IPS-15b (cell line): ENCODE measurements around the gene ATG101.

Experiments
- H3K27me3 ChIP-seq: one replicate; pipeline ENCODE4 v1.6.1; 2013; ENCODE audit warnings: low read length; ENCODE audit not compliant: control insufficient read depth, insufficient read depth
- H3K36me3 ChIP-seq: one replicate; pipeline ENCODE4 v1.6.1; 2013; ENCODE audit warnings: low read length; ENCODE audit not compliant: control insufficient read depth, insufficient read depth
- H3K4me1 ChIP-seq: one replicate; pipeline ENCODE4 v1.6.1; 2013; ENCODE audit warnings: mild to moderate bottlenecking, low read length; ENCODE audit not compliant: control insufficient read depth, insufficient read depth
- H3K4me3 ChIP-seq: one replicate; pipeline ENCODE4 v1.5.1; 2013; ENCODE audit warnings: low read depth, low read length
- H3K9ac ChIP-seq: one replicate; pipeline ENCODE4 v1.6.1; 2013; ENCODE audit warnings: low read depth, mild to moderate bottlenecking, low read length
- H3K9me3 ChIP-seq: one replicate; pipeline ENCODE4 v1.6.1; 2013; ENCODE audit warnings: mild to moderate bottlenecking, low read length; ENCODE audit not compliant: control insufficient read depth, insufficient read depth

Gene ATG101

DNA sequence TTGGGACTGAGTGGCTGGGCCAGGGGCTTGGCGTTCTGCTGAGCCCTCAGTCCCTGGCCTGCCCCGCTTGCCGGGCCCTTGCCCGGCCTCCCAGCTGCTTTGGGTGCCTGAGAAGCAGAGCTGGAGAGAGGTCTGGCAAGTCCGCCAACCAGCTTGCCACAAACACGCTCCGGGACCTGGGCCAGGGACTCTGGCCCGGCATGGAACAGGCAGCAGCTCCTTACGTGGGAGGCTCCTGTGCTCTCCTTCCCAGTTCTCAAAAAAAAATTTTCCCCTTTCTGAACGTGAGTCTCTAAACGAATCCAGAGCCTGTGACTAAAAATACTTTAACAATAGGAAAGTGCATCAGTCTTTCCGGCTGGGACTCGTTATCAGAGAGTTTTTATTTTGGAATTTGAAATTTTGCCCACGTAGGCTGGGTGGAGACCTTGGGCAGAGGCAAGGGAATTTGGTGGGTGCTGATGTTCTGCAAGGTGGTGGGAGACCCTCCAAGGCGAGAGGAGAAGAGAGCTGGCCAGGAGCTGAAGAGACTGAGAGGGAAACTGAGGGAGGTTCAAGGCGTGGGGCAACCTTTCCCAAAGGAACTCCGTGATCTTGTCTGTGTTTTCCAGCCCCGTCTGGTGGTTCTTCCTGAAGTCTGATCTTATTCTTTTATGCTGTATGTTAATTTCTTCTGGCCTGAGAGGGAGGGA lies 25.3 kb upstream of the ATG101 start:
- H3K4me1 ChIP-seq = peaks cover 3% of the 10 kb centered on the region
- peaks cover 31% of the 10 kb centered on the region for H3K27me3 ChIP-seq
- peaks cover 3% of the 10 kb centered on the region for H3K36me3 ChIP-seq
- no peak overlapping the region for H3K9ac ChIP-seq
- no peak overlapping the region for H3K4me3 ChIP-seq
- H3K9me3 ChIP-seq = no peaks in the 10 kb centered on the region

DNA sequence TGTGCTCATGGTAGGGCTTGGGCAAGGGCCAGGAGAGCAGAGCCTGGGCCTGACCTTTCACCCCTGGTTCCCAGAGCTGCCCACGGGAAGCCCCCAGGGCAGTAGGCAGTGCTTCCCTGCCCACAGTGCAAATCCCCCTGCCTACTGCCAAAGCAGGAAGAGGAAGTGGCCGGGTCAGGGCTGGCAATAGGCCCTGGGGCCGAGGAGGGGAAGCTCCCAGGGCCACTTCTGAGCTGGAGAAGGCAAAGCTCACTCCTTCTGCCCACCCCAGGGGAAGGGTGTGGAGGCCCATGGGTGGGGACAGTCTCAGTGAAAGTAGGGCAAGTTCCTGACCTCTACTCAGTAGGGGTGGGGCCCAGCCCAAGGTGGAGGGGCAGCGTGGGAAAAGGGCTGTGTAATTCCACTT lies 24.0 kb upstream of the ATG101 start:
- Histone ChIP-seq H3K4me1 (peaks cover 3% of the 10 kb centered on the region), H3K4me3 (no peak overlapping the region), H3K9ac (no peak overlapping the region), H3K9me3 (no peaks in the 10 kb centered on the region), H3K36me3 (peaks cover 3% of the 10 kb centered on the region), H3K27me3 (peaks cover 35% of the 10 kb centered on the region)

DNA sequence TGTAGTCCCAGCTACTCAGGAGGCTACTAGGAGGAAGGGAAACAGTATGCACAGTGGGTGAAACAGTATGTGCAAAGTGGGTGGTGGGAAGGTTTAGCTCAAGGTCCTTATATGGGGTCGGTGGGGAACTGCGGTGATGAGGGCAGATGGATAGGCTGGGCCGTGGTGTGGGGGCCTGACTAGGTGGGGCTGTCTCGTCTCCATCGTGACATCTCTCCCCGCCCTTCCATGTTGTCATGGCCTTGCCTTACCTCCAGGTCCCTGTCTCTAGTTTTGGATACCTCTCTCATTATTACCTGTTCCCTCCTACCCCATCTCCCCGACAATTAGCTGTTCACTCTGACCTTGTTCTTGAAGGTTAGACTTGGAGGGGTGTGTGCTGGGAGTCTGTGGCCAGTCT lies 22.9 kb upstream of the ATG101 start:
- H3K9ac ChIP-seq = no peak overlapping the region
- H3K36me3 ChIP-seq = peaks cover 3% of the 10 kb centered on the region
- no peaks in the 10 kb centered on the region for H3K9me3 ChIP-seq
- no peaks in the 10 kb centered on the region for H3K4me1 ChIP-seq
- no peak overlapping the region for H3K4me3 ChIP-seq
- peaks cover 40% of the 10 kb centered on the region for H3K27me3 ChIP-seq

DNA sequence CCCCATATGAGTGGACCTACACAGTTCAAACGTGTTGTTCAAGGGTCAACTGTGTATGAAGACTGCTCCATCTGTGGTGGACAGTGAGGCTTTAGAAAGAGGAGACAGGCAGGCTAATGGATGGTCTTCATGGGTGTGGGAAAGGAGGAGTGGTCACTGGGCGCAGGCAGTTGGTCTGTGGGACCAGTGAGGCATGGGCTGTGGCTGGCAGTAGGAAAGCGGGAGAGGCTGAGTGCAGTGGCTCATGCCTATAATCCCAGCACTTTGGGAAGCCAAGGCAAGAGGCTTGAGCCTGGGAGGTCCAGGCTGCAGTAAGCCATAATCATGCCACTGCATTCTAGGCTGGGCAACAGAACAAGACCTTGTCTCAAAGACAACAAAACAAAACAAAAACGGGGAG lies 20.5 kb upstream of the ATG101 start:
- no peaks in the 10 kb centered on the region for H3K36me3 ChIP-seq
- H3K4me1 ChIP-seq = peaks cover 8% of the 10 kb centered on the region
- no peak overlapping the region for H3K4me3 ChIP-seq
- no peak overlapping the region for H3K9ac ChIP-seq
- no peaks in the 10 kb centered on the region for H3K9me3 ChIP-seq
- H3K27me3 ChIP-seq = peaks cover 59% of the 10 kb centered on the region

DNA sequence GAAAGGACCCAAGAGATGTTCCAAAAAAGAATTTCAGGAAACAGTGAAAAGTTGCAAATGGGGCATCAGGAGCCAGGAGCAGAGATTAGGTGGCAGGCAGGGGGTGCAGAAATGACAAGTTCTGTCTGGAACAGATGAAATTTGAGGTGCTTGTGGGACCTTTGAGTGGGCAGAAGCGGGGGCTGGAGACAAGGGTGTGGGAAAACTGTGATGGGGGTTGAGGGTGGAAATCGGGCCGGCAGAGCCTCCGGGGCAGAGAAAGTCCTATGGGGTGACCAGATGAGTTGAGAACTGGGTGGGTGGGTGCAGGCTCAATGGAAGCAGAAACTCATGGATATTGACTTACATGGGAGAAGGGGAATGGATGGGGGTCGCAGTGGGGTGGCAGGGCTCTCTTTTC lies 20.1 kb upstream of the ATG101 start:
- Histone ChIP-seq H3K4me3 (no peak overlapping the region), H3K9ac (no peak overlapping the region), H3K4me1 (peaks cover 8% of the 10 kb centered on the region), H3K36me3 (peaks cover under 1% of the 10 kb centered on the region), H3K9me3 (no peaks in the 10 kb centered on the region), H3K27me3 (peaks cover 59% of the 10 kb centered on the region)

DNA sequence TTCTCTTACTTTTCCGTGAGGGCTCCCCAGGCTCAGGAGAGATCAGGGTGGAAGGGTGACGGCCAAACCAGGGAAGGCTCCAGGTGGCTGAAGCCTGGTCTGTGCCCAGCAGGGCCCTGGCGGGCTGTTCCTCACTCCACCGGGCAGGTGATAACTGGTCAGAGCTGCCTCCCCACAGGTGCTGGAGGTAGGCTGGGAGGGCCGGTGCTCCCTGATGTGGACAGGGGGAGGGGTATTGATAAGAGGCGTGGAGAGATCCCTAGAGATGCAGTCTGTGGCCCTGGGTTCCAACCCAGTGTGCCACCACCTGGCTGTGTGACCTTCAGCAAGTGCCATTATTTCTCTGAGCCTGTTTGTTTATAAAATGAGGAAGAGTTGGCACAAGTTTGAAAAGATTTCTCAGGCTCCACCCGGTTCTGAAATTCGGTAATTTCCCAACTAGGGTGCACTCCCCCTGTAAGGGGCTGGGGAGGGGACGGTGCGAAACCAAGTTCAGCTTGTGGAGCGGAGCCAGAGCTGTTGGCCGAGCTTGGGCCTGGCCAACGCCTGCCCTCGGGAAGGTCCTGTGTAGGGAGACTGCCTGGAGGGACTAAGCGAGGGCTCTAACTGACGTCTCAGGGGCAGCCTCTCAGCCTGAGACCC lies 19.5 kb upstream of the ATG101 start:
- H3K27me3 ChIP-seq = peaks cover 59% of the 10 kb centered on the region
- H3K4me1 ChIP-seq = peaks cover 8% of the 10 kb centered on the region

GRCh38 chr12:52050758-52051541 lies 18.8 kb upstream of the ATG101 start, which contains the start of gene NR4A1:
Gene NR4A1 (plus strand): TSS chr12:52051442. CDS start chr12:52054329, 2,887 bp downstream.
- Histone ChIP-seq H3K4me3 (peak within 1 kb of the TSS; percentile 89), H3K4me1 (peaks cover 8% of the 10 kb centered on the region), H3K36me3 (peaks cover 3% of the 10 kb centered on the region), H3K9ac (peak within 1 kb of the TSS; percentile 47), H3K27me3 (peaks cover 59% of the 10 kb centered on the region), H3K9me3 (no peaks in the 10 kb centered on the region)

More for the DNA sequence above, 19.5 kb upstream of the ATG101 start:
- Histone ChIP-seq H3K4me3 (peak overlapping the region; percentile 80), H3K36me3 (peaks cover 3% of the 10 kb centered on the region), H3K9ac (peak overlapping the region; percentile 47), H3K9me3 (no peaks in the 10 kb centered on the region)

DNA sequence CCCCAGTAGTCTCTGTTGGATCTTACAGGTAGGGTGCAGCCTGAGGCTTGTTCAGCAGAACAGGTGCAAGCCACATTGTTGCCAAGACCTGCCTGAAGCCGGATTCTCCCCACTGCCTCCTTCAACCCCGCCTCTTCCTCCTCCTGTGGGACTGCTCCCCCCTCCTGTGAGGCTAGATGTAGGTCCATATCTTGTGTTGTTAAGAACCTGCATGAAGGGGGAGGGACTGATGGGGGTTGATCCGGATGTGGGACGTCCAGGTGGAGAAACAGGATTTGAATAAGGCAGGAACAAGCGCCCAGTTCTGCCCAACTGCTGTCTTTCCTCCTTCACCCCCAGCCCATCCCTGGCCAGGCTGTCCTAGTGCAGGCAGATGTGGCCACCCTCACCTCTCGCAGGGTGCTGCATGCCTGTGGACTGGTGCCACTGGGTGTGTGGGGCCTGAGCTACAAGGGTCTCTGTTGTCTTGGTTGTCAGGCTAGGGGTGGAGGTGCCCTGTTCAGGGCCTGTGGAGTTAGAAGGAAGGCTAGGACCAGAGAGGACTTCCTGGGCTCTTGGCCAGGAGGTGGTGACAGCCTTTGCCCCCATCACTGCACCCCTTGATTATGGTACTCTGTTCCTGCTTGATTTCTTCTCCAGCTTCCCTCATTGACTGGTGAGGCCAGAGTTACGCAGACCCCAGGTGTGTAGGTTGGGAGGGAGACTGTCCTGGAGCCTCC lies 17.2 kb upstream of the ATG101 start:
- H3K9me3 ChIP-seq = no peaks in the 10 kb centered on the region
- H3K9ac ChIP-seq = no peak overlapping the region
- H3K4me1 ChIP-seq = peaks cover 8% of the 10 kb centered on the region
- peaks cover 3% of the 10 kb centered on the region for H3K36me3 ChIP-seq
- H3K4me3 ChIP-seq = peak overlapping the region; percentile 89
- H3K27me3 ChIP-seq = peaks cover 51% of the 10 kb centered on the region

GRCh38 chr12:52053536-52054209 lies 16.1 kb upstream of the ATG101 start:
- no peak overlapping the region for H3K9ac ChIP-seq
- peaks cover 8% of the 10 kb centered on the region for H3K4me1 ChIP-seq
- H3K9me3 ChIP-seq = no peaks in the 10 kb centered on the region
- H3K4me3 ChIP-seq = no peak overlapping the region
- H3K36me3 ChIP-seq = peaks cover 3% of the 10 kb centered on the region
- peaks cover 44% of the 10 kb centered on the region for H3K27me3 ChIP-seq

DNA sequence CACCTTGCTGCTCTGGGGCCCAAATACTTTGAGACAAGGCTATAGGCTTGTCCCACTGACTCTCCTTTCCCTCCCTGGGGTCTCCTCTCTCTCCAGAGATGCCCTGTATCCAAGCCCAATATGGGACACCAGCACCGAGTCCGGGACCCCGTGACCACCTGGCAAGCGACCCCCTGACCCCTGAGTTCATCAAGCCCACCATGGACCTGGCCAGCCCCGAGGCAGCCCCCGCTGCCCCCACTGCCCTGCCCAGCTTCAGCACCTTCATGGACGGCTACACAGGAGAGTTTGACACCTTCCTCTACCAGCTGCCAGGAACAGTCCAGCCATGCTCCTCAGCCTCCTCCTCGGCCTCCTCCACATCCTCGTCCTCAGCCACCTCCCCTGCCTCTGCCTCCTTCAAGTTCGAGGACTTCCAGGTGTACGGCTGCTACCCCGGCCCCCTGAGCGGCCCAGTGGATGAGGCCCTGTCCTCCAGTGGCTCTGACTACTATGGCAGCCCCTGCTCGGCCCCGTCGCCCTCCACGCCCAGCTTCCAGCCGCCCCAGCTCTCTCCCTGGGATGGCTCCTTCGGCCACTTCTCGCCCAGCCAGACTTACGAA lies 15.4 kb upstream of the ATG101 start:
- peaks cover 8% of the 10 kb centered on the region for H3K4me1 ChIP-seq
- H3K9ac ChIP-seq = no peak overlapping the region
- no peak overlapping the region for H3K4me3 ChIP-seq
- peaks cover 37% of the 10 kb centered on the region for H3K27me3 ChIP-seq
- H3K36me3 ChIP-seq = peaks cover 3% of the 10 kb centered on the region
- no peaks in the 10 kb centered on the region for H3K9me3 ChIP-seq
